Small intestine (tissue), 7 donors: ENCODE results near the gene ZNF513. TPM values are rescaled to one million over a fixed set of nuclear protein-coding genes. Genes with fewer than 3 reads are reported as not detected.
"Not testable (repeated sequence)": the region's sequence is repeated elsewhere in the genome, so short reads cannot be mapped to it uniquely, and the experiment has no call there.

Experiments
- DNase-seq, 2 donors: peaks; one replicate each; pipeline versions ENCODE4 v3.0.0 to v3.0.0-alpha.2; 2013
- FAIRE-seq: peaks from 2 replicates; lab custom pipeline; 2012; peaks lifted over from hg19 to GRCh38; lab: Jason Lieb, UNC
- H3K27ac ChIP-seq, 3 donors: one replicate each; pipeline ENCODE4 v1.5.1; 2013; ENCODE audit warnings: low read length in 2 of 3, mild to moderate bottlenecking in 2 of 3, control low read depth in 1 of 3, inconsistent platforms in 1 of 3, low read depth in 1 of 3, moderate library complexity in 1 of 3
- H3K27me3 ChIP-seq, 3 donors: one replicate each; pipeline ENCODE4 v1.6.1; 2013; ENCODE audit warnings: low read length in 3 of 3, inconsistent platforms in 1 of 3; ENCODE audit not compliant: control insufficient read depth in 3 of 3, insufficient read depth in 3 of 3
- H3K36me3 ChIP-seq, 3 donors: one replicate each; pipeline ENCODE4 v1.6.1; 2013; ENCODE audit warnings: low read length in 3 of 3, inconsistent platforms in 1 of 3, low read depth in 1 of 3, mild to moderate bottlenecking in 1 of 3, moderate library complexity in 1 of 3; ENCODE audit not compliant: control insufficient read depth in 3 of 3, insufficient read depth in 2 of 3
- H3K4me1 ChIP-seq, 3 donors: one replicate each; pipeline ENCODE4 v1.6.1; 2013; ENCODE audit warnings: low read length in 2 of 3, inconsistent platforms in 1 of 3, low read depth in 1 of 3, mild to moderate bottlenecking in 1 of 3, moderate library complexity in 1 of 3; ENCODE audit not compliant: control insufficient read depth in 3 of 3, insufficient read depth in 2 of 3
- H3K4me3 ChIP-seq, 3 donors: one replicate each; pipeline ENCODE4 v1.5.1; 2013; ENCODE audit warnings: low read length in 3 of 3, control low read depth in 1 of 3, inconsistent platforms in 1 of 3, low read depth in 1 of 3, mild to moderate bottlenecking in 1 of 3, moderate library complexity in 1 of 3
- H3K9me3 ChIP-seq, 2 donors: one replicate each; pipeline ENCODE4 v1.6.1; 2013; ENCODE audit warnings: low read depth in 1 of 2, low read length in 1 of 2; ENCODE audit not compliant: control insufficient read depth in 2 of 2, insufficient read depth in 1 of 2
- WGBS, 3 donors: extraction: QIAGEN DNeasy Blood & Tissue Kit; methylation state at CpG; one replicate each; pipeline ENCODE4 v1.1.7; 2013; 5-methylcytosine and 5-hydroxymethylcytosine counted together
- polyA plus RNA-seq, 4 donors: library from polyadenylated mRNA; stranded (reverse) in 3 of 4; unstranded in 1 of 4; fragments of 200-250 nt in 3 of 4; fragments of 120-200 nt in 1 of 4; gene quantifications; one replicate each; pipeline versions ENCODE4 v1.2.1 to v1.2.3, GENCODE V29; 2013
- donor health status: healthy with polysubstance abuse.
- donor health status: control.
- donor health status: control.
- donor health status: Bipolar disorder and iron deficiency.
- donor health status: healthy.

ZNF513 gene
- polyA plus RNA-seq, 4 donors, result 18.4 to 48.1 (median 30.5) TPM

DNA sequence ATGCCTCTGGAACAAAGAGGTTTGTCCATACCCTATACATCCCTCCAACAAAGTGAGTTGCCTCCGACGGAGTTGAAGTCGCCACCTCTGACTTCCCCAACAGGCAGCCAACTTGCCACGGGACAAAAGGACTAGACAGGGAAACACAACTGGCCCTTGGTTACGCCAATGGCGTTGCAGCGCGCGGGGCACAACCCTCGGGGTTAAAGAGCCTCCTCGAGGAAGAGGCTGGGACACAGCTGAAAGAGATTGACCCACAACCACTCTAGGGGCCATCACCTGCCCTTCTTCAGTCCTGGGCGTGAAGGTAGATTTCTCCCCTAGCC lies 24.5 kb downstream of the ZNF513 start:
- H3K4me3 ChIP-seq, result peak overlapping the region; percentile 87 to 93 (median 89)
- peak in 1 of 2 donors; percentile 73 for DNase-seq
- WGBS, 3 donors, result 0% methylated on average over 12 of the region's 12 CpGs
- H3K27me3 ChIP-seq, result no peaks in the 10 kb centered on the region
- H3K27ac ChIP-seq, result peak overlapping the region; percentile 91 to 98 (median 98)
- H3K4me1 ChIP-seq, result peaks cover 0 to 5% (median 3%) of the 10 kb centered on the region in 3 donors
- FAIRE-seq, result no peak
- H3K9me3 ChIP-seq, result no peaks in the 10 kb centered on the region
- H3K36me3 ChIP-seq, result peaks cover 0 to 2% (median 0%) of the 10 kb centered on the region in 3 donors

DNA sequence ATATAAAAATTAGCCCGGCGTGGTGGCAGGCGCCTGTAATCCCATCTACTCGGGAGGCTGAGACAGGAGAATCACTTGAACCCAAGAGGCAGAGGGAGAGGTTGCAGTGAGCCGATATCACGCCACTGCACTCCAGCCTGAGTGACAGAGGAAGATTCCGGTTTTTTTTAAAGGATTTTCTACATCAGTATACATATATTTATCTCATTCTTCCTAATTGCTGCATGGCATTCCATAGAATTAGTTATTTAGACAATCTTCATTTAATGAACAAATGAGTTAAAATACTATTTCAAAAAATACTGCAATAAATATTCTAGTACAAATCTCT lies 26.0 kb downstream of the ZNF513 start:
- Histone ChIP-seq H3K27ac (no peak overlapping the region), H3K4me1 (peaks cover 0 to 5% (median 3%) of the 10 kb centered on the region in 3 donors), H3K9me3 (no peaks in the 10 kb centered on the region), H3K27me3 (no peaks in the 10 kb centered on the region), H3K36me3 (peaks cover 2 to 7% (median 4%) of the 10 kb centered on the region in 3 donors), H3K4me3 (no peak overlapping the region)
- DNase-seq (no peak), FAIRE-seq (no peak)
- 89 to 95% (median 92%) methylated on average over 7 of the region's 7 CpGs for WGBS, 3 donors

DNA sequence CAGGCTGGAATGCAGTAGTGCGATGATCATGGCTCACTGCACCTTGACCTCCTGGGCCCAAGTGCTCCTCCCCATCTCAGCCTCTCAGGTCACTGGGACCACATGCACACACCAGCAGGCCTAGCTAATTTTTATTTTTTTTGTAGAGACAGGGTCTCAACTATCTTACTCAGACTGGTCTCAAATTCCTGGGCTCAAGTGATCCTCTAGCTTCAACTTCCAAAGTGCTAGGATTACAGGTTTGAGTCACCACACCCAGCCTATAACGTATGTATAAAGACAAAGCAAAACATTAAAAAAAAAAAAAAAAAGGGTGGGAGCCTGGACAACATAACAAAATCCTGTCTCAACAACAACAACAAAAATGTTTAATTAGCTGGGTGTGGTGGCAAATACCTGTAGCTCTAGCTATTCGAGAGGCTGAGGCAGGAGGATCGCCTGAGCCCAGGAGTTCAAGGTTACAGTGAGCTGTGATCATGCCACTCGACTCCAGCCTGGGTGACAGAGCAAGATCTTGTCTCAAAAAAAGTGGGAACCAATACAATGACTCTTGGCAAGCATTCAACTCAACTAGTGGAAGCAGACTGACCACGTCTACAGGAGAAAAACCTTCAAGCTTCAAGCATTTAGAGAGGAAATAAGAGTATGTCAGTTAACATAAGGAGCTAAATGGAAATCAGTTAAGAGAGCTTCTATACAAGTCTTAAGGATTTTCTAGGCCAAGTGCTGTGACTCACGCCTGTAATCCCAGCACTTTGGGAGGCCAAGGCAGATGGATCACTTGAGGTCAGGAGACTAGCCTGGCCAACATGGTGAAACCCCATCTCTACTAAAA lies 26.6 kb downstream of the ZNF513 start:
- no peaks in the 10 kb centered on the region for H3K27me3 ChIP-seq
- no peaks in the 10 kb centered on the region for H3K9me3 ChIP-seq
- no peak overlapping the region for H3K4me3 ChIP-seq
- H3K27ac ChIP-seq, result peak overlapping the region in 2 of 3 donors; percentile 10 to 60
- FAIRE-seq (no peak), DNase-seq (peak; percentile 28 to 47)
- peaks cover 0 to 5% (median 3%) of the 10 kb centered on the region in 3 donors for H3K4me1 ChIP-seq
- H3K36me3 ChIP-seq, result peaks cover 2 to 8% (median 4%) of the 10 kb centered on the region in 3 donors
- 46 to 69% (median 59%) methylated on average over 7 of the region's 7 CpGs for WGBS, 3 donors

DNA sequence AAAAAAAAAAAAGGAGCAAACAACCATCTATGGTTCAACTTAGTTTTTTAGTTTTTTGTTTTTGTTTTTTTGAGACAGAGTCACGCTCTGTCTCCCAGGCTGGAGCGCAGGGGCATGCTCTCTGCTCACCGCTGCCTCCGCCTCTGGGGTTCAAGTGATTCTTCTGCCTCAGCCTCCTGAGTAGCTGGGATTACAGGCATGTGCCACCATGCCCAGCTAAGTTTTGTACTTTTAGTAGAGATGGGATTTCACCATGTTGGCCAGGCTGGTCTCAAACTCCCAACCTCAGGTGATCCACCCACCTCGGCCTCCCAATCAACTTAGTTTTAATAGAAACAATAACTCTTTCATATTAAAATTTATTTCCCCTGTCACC lies 27.2 kb downstream of the ZNF513 start:
- H3K27ac ChIP-seq, H3K9me3 ChIP-seq, FAIRE-seq, H3K27me3 ChIP-seq, H3K4me1 ChIP-seq, H3K4me3 ChIP-seq, DNase-seq: not testable (repeated sequence)
- WGBS, 3 donors, result 80 to 93% (median 92%) methylated on average over 5 of the region's 5 CpGs
- H3K36me3 ChIP-seq, result peaks cover 2 to 10% (median 4%) of the 10 kb centered on the region in 3 donors

DNA sequence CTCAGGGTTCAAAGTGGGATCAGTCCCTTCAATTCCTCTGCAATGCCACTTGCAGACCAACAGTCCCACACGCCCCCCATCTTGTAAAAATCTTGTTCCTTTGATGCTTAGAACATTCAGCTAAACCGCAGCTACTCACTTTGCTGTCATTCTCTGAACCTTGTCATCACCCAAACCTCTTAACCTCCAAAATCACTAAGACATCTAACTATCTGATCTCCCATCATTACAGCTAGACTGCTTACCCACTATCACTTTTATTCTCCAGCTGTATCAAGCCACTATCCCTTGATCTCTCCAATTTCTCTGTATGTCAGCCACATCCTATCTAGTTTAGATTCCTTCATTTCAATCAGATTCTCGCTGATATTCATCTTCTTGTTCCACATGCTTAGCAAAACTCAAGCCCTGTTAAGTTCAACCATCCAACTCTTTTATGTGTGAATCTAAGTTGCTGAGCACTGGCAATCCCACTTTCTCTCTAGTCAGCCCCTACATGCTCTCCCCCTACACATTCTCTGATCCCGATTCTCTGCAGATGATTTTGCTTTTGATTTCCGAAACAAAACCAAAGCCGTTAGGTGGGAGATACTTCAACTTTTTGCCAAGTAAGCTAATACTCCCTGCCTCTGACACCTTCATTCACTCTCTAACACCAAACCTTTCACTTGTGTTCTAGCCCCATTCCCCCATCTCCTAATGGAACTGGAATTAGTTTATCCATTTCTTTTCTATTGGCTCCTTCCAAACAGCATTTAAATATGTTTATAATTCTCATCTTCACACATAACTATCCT lies 28.5 kb downstream of the ZNF513 start:
- DNase-seq, result no peak
- Histone ChIP-seq H3K4me3 (no peak overlapping the region), H3K4me1 (peaks cover 0 to 3% (median 0%) of the 10 kb centered on the region in 3 donors), H3K27me3 (no peaks in the 10 kb centered on the region), H3K9me3 (no peaks in the 10 kb centered on the region), H3K36me3 (peaks cover 2 to 16% (median 4%) of the 10 kb centered on the region in 3 donors), H3K27ac (no peak overlapping the region)
- no peak for FAIRE-seq
- WGBS, 3 donors, result 75 to 86% (median 78%) methylated on average over 6 of the region's 6 CpGs

DNA sequence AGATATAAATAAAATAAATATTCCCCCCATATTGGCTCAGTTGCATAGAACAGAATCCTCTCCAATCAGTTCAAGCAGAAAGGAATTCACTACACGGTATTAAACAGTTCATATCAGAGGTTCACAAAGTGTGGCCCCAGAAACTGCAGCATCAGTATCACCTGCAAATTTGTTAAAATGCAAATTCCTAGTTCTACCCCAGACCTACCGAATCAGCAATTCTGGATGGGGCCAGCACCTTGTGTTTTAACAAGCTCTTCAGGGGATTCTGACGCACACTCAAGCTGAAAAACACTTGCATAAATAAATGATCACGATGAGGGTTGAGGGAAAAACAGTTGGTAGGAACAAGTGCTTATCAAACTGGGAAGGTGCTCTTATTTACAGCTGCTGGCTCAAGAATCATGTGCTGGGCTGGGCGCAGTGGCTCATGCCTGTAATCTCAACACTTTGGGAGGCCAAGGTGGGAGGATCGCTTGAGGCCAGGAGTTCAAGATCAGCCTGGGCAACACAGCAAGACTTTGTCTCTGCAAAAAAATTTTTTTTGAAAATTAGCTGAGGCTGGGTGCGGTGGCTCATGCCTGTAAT lies 30.3 kb downstream of the ZNF513 start:
- H3K9me3 ChIP-seq, result no peaks in the 10 kb centered on the region
- no peaks in the 10 kb centered on the region for H3K27me3 ChIP-seq
- 82 to 86% (median 86%) methylated on average over 7 of the region's 7 CpGs for WGBS, 3 donors
- no peak overlapping the region for H3K27ac ChIP-seq
- H3K4me1 ChIP-seq, result peaks cover 0 to 3% (median 0%) of the 10 kb centered on the region in 3 donors
- no peak overlapping the region for H3K4me3 ChIP-seq
- FAIRE-seq, result no peak
- no peak for DNase-seq
- peaks cover 2 to 15% (median 4%) of the 10 kb centered on the region in 3 donors for H3K36me3 ChIP-seq

DNA sequence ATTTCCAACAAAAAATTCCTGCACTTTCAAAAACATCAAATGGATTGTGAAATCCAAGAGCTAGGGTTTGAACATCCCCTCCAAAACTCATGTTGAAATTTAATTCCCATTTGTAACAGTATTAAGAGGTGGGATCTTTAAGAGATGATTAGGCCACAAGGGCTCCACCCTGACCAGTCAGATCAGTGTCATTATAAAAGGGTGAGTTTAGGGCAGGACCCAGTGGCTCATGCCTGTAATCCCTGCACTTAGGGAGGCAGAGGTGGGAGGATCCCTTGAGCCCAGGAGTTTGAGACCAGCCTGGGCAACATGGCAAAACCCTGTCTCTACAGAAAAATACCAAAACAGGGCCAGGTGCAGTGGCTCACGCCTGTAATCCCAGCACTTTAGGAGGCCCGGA lies 32.9 kb downstream of the ZNF513 start:
- DNase-seq (no peak), FAIRE-seq (no peak)
- H3K9me3 ChIP-seq, result no peaks in the 10 kb centered on the region
- H3K27ac ChIP-seq, result no peak overlapping the region
- no peak overlapping the region for H3K4me3 ChIP-seq
- WGBS, 3 donors, result 89 to 92% (median 91%) methylated on average over 2 of the region's 2 CpGs
- peaks cover 5 to 30% (median 9%) of the 10 kb centered on the region in 3 donors for H3K36me3 ChIP-seq
- H3K4me1 ChIP-seq, result no peaks in the 10 kb centered on the region
- no peaks in the 10 kb centered on the region for H3K27me3 ChIP-seq

DNA sequence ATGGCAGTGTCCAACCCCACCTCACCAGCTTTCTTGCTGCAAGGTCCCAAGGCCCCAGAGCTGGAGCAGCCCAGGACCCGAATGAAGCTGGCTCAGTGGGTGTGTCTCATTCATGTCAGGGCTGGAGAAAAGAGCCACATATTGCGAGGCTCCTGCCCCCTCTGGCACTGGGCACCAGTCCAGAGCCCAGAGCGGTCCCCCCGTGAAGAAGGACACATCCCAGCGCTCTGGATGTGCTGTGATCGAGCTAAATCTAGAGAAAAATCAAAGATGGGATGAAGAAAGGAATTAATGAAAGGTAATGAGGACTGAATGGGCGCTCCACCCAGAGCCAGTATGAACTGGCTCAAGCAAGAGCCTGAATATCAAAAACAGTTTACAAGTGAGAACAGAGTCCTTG lies 44.4 kb downstream of the ZNF513 start:
- no peak for DNase-seq
- no peaks in the 10 kb centered on the region for H3K9me3 ChIP-seq
- peaks cover 25 to 78% (median 29%) of the 10 kb centered on the region in 3 donors for H3K36me3 ChIP-seq
- H3K4me3 ChIP-seq, result no peak overlapping the region
- no peak for FAIRE-seq
- H3K4me1 ChIP-seq, result no peaks in the 10 kb centered on the region
- WGBS, 3 donors, result 96 to 97% (median 96%) methylated on average over 7 of the region's 7 CpGs
- H3K27me3 ChIP-seq, result no peaks in the 10 kb centered on the region
- no peak overlapping the region for H3K27ac ChIP-seq
